Left kidney (tissue), 2 donors: ENCODE data around the gene KRT23. TPM values are rescaled to one million over a fixed set of nuclear protein-coding genes. Genes with fewer than 3 reads are reported as not detected.
"Not testable (repeated sequence)": the region's sequence is repeated elsewhere in the genome, so short reads cannot be mapped to it uniquely, and the experiment has no call there.

Experiments
- DNase-seq: peaks from one replicate; pipeline ENCODE4 v3.0.0-alpha.2; 2013
- polyA plus RNA-seq: library from polyadenylated mRNA; unstranded; fragments of 120-200 nt; gene quantifications from one replicate; pipeline ENCODE4 v1.2.1, GENCODE V29; 2013; ENCODE audit not compliant: insufficient read length

The KRT23 gene
- polyA plus RNA-seq, 1 donor: 1.1 TPM

DNA sequence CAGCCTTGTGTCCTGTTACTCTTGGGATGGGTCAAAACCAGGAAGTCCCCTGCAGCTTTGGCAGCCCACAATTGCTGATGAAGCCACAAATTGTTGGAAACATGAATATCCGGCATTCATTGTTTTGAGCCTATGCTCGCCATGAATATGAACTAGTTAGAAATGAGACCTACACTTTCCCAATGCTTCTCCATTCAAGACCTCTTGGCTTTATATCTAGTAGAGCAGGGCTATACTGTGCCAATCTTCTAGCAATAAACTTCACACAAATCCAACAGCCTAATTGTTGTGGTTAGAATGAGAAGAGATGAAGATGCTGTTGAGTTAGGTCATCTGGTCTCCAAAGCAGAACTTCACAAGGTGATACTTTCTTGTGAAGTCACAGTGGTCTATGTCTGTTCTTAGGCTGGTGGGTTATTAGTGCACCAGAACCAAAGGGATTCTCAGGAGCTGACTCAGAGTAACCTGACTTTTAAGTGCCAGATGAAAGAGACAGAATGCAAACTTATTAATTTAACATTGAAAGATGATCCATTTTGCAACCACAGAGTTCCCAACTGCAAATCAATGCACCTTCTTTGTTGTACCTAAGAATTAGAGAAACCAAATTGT lies 13.7 kb upstream of the KRT23 start:
- DNase-seq: no peak

DNA sequence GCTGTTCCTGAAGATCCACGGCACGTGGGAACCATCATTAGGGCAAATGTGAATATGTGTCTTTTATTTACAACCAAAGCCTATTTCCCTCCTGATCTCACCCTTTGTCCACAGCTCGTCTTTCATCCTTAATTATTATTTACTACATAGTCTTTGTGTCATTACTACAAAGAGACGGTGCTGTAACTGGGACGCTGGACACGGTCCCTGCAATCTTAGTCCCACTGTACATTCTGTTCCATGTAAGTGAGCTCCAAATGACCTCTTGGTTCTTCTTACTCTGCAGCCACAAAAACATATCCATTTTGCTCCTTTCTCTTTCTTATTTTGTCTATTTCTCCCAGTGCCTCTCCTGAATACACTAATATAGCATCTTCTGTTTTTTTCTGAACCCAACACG lies 12.7 kb upstream of the KRT23 start:
- DNase-seq: no peak

DNA sequence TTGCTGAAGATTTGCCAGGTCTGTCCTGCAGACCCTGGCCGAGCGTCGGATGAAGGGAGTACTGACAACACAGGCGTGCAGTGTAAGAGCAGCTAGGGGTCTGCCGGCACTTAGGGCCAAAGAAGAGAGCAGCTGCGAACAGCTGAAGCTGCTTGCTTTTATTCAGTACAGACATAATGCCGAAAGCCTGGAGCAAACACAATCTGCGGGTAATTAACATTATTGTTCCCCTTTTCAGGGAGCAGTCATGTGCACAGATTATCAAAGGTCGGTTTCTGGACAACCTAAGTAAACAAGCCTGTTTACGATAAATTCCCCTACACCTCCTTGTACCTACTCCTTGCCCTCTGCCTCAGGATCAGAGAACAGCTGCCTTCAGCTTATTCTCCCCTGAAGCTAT lies 12.0 kb upstream of the KRT23 start:
- no peak for DNase-seq

DNA sequence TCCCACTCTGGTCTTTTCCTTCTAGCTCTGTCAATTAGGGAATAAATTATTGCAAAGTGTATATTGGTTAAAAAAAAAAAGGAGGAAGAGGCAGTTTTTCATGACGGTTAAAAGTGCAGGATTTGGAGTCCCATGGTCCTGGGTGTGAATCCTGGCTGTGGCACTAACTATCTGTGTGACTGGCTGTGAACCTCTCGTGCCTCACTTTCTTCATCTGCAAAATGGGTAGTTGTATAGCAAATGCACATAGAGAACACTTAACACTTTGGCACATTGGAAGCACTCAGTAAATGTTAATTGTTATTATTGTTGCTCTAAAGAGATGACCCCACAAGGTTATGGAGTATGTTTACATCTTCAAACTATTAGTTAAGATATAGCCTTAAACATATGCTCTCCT lies 10.5 kb upstream of the KRT23 start:
- no peak for DNase-seq

DNA sequence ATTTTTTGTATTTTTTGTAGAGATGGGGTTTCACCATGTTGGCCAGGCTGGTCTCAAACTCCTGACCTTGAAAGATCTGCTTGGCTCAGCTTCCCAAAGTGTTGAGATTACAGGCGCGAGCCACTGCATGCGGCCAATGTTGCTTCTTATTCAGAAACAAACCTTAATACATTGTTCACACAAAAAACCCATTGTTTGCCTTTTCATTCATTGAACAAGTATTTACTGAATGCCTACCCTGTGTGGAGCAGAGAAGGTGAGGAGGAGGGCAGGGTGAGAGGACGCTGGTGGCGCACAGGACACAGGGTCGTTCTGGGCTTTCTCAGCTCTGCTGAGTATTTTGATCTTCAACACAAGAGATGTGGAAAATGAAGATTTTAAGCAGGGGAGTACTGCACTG lies 8.0 kb upstream of the KRT23 start:
- DNase-seq: no peak

DNA sequence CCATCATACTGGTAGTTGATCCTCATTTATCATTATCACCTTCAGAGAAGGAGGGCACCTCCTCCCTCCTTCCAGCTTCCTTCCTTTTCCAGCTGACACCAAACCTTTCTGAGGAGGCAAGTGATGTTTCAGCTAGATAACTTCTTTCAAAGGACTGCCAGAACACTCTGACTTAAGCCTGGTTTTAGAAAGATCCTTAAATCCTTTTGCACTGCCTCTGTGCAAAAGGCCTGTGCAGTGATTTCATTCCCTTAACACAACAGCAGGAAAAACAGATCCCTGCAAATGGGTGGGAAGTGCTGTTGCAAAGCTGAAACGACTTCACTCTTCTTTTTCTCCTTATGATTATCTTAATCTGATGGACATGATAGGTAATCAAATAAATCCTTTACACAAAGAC lies 7.1 kb upstream of the KRT23 start:
- DNase-seq: no peak

DNA sequence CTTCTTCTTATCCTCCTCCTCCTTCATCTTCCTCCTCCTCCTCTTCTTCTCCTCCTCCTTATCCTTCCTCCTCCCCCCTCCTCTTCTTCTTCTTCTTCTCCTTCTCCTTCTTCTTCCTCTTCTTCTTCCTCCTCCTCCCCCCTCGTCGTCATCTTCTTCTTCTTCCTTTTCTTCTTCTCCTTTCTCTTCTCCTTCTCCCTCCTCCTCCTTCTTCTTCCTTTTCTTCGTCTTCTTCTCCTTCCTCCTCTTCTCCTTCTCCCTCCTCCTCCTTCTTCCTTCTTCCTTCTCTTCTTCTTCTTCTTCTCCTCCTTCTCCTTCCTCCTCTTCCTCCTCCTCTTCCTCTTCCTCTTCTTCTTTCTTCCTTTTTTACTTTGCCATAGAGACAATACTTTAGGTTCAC lies 5.1 kb upstream of the KRT23 start:
- no peak for DNase-seq

DNA sequence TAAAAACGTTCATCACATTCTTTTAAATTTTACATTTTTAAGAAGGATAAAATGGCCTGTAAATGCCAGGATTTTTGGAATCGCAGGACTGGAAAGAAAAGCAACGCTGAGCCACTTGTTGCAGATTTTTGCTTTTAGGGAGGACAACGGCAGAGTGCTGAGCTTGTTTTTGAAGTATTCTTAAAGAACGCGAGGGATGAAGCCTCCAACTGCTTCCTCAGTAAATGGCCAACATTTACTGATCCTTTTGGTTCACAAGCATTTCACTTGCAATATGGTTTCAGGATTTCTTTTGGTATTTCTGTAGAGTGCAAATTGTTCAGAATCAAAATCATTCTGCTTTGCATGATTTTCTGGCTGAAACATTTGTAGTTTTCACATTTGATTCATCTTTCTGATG lies 2.8 kb upstream of the KRT23 start:
- DNase-seq: no peak

DNA sequence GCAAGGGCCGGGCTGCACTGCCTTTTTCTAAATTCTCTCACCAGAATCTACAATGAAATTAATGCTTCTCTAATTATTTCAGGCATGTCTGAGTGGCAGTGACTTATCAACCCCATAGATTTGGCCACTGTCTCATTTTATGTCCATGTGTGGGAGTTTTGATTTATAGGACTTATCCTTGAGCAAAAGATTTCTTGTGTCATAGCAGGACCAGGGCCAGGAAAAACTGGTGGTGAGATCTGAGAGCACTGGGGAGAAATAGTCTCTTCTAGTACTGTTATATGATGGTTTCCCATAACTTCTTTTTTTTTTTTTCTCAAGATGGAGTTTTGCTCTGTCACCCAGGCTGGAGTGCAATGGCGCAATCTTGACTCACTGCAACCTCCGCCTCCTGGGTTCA lies 1.5 kb upstream of the KRT23 start:
- DNase-seq: no peak

DNA sequence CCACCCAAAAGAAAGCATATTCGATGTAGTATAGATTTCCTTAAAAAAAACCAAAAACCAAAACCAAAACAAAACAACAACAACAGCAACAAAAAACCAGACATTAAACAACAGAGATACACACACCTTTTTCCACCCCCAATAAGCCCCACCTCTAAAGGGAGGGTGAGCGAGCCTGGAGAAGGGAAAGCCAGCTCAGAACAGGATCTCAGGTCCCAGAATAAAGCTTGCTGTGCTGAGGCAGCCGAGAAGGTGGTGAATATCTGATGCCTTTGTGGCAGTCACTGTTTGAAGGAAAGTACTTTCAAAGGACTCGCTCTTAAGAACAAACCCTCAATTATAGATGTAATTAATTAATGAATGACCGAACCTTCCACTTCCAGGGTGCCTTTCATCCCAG lies 470 bp downstream of the KRT23 start:
- DNase-seq: no peak

DNA sequence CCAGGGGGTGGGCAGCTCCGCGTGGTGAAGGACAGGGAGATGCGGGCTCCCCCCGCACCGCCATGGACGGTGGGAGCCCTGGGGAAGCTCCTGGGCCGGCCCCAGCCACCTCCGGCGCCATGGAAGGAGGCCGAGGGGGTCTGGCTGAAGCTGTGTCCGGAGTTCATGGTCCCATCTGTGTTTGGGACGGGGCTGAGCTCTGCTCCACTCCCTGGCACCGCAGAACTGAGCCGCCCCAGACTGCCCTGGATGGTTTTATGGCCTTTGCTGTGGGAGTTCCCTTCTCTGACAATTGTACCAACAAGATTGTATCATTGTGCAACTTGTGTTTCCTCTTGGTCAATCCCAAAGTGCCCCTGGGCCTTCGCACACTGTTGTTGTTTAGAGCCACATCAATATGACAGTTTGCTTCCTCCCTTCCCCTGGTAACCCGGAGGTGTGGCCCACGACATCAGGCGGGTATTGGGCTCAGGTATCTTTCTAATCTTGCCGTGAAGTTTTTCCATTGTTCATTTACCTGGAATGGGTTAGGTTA lies 942 bp downstream of the KRT23 start:
- no peak for DNase-seq

DNA sequence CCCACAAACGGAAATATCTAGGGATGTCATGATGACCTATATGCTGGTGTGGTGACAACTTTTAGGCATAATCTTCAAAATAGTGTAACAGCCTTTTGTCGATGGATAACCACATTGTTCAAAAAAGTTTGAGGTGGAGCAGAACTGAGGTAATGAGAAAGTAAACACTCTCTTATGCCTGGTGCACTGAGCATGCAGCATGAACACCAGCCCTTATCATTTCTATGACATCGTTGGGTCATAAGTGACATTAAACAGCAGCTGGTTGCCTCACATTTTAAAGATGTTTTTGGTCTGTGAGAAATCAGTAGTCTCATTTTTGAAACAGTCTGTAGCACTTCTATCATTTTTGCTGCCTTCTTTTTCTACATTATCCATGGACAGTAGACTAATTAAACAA lies 1.8 kb downstream of the KRT23 start:
- no peak for DNase-seq

DNA sequence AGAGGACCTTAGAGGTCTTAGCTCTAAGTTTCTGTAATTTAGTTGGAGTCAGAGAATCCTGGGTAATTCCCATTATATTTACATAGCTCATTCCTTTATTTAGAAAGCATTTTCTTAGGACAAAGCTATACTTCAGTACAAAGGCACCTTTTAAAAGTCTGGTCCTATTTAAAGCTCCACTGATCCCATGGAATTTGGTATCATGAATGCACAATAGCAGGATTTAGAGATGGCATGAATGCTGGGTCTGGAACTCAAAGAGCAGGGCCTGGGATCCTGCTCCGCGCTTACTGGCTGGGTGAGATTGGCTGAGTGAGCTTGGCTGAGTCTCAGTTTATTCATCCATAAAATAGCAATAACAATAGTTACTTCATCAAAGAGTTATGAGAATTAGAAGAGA lies 4.8 kb downstream of the KRT23 start:
- DNase-seq: no peak

DNA sequence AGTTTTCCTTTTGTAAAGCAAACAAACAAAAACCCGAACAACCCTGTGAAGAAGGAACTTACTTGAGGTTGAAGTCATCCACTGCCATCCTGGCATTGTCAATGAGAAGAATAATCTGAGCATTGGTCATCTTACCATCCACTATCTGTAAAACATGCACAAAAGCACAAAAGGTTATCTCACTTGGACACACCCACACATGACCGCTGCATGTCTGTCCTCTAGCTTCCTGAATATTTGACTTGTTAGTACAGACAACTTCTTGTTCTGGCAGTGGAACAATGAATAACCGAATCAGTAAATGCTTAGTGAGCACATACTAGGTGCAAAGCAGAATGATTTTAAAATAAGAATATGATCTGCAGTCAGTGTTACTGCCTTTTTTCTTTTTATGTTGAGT lies 6.1 kb downstream of the KRT23 start:
- DNase-seq: no peak

DNA sequence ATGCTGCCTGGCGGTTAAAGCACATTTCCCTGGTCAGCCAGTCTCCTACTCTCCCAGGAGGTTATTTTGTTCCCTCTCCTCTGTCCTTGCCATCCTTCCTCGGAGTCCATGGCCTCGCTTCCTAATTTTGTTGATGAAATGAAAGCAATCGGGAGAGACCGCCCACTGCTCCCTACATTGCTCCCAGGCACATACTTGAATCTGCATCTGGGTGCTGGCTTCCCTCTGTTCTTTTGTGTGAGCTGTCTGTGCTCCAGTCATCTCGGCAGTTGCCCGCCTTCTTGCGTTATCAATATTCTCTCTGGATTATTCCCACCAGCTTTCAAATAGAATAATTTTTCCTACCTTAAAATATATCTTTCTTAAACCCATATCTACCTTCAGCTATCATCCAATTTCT lies 11.1 kb downstream of the KRT23 start:
- no peak for DNase-seq

DNA sequence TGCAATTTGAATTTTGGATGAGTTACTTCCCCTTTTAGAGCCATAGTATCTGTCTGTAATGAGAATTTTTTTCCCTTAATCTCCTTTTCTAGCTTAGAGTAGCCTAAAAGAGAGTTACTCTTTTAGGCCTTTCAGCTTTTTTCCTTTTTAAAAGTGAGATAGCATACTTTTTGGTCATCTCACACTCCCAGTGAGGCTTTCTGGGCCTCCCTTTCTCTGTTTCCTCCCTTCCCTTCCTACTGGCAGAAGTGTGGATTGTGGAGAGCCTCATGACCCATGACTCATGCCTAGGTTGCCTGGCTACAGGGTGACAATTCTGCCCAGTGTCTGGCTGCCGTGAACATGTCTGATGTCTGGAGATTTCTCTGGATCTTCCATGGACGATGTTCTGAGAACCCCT lies 15.2 kb downstream of the KRT23 start:
- no peak for DNase-seq

DNA sequence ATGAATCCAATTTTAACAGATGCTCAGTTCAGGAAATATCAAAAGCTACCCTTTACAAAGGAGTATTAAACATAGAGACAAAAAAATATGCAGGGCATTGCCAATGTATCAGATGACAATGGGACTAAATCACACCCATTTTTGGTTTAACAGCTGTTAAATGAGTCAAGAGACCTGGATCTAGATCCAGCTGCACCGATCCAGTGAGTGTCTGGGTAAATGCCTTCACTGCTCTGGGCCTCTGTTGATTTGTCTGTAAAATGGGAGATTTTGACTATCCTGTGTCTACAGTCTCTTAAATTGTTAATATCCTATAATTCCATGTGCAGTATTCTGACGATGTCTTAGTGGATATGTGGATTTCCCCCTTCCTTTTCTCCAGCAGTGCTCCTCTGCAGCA lies 16.4 kb downstream of the KRT23 start:
- DNase-seq: no peak

DNA sequence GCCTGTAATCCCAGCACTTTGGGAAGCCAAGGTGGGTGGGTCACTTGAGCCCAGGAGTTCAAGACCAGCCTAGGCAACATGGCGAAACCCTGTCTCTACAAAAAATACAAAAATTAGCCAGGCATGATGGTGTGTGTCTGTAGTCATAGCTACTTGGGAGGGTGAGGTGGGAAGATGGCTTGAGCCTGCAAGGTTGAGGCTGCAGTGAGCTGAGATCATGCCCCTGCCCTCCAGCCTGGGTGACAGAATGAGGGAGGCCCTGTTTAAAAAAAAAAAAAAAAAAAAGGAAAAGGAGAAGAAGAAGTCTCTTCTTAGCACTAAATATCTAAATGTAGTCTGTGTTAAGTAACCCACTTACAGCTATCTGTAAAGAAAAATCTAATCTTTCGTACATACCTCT lies 20.3 kb downstream of the KRT23 start:
- DNase-seq: not testable (repeated sequence)

DNA sequence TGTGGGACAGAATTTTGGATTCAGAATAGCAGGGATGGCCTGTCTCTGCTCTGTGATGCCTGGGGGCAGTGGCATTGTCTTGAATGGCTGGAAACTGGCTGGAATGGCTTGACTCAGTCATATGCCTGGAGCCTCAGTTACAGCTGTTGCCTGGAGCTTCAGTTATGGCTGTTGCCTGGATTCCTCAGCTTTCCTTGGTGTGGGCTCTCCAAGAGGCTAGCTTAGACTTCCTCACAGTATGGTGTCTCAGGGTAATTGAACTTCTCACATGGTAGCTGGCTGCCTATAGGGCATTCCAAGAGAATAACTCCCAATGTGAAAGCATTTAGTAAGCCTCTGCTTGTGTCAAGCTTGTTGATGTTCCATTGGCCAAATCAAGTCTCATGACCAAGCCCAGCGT lies 21.1 kb downstream of the KRT23 start:
- DNase-seq: no peak

DNA sequence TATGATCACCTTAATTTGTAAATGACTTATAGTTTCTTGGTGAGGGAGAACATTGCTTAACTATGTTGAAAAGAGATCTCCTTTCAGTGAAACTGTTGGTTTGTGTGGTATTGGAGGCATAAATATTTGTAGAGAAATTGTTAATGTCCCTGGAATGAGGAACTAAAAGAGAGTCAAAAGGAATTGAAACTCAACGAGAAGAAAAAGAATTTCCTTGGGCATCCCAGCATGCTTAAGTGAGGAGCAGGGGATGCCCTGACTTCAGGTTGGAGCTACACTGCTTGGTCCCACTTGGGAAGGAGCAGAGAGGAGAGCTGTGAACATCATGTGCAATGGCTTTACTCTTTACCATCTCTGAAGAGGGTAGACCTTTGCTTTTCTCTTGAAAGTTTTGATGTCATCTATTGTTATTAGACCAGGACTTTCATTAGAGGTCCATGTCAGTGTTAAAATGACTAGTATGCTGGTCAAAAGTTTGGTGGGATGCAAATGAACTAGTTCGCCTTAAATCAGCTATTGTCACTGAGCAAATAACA lies 21.7 kb downstream of the KRT23 start:
- DNase-seq: no peak

DNA sequence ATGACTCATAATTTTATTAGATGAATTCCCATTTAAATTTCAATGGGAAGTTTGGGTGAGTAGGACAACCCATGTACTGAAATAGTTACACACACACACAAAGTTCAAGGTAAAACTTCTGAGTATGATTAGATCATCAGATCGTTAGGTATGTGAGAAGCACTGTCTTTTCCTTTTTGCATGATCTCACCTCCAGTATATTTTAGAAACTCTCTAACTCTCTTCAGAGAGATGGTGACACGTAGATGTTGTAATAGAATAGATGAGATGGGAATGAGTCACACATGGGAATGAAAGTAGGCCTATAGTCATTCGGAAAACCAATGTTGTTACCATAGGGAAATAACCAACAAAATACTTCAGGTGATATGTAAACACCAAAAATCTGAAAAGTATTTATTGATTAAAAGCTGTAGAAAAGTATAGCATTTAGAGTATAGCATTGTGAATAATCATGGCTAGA lies 22.2 kb downstream of the KRT23 start:
- no peak for DNase-seq

DNA sequence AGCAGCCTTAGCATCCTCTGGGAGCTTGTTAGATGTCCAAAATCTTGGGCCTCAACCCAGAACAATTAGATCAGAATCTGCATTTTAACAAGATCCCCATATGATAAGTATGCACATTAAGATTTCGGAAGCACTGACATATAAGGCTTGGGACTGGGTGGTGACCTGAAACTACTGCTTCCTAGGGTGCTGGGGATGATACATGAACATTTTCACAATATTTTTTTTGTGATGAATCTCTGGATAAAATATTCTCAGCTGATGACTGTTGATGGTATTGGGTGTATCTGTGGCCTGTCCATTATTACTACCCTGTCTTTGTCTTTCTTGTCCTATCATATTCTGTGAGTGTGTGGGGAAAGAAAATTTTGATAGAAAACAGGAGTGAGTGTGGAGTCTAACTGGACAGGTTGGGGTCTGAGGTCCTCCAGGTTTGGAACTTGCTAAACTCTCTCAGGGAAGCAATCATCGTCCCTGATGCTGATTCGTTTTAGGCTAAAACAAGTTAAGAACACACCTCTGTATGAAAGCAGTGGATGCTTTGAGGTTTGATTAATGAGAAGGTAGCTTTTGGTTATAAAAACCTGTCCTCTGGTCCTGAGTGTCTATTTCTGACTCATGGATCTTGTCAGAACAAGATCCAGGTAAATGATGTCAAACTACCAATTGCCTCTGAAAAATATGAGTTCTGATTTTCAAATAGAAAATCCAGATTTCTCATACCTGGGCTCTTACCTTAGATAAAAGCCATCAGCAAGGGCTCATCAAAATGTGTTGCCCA lies 23.2 kb downstream of the KRT23 start:
- no peak for DNase-seq

DNA sequence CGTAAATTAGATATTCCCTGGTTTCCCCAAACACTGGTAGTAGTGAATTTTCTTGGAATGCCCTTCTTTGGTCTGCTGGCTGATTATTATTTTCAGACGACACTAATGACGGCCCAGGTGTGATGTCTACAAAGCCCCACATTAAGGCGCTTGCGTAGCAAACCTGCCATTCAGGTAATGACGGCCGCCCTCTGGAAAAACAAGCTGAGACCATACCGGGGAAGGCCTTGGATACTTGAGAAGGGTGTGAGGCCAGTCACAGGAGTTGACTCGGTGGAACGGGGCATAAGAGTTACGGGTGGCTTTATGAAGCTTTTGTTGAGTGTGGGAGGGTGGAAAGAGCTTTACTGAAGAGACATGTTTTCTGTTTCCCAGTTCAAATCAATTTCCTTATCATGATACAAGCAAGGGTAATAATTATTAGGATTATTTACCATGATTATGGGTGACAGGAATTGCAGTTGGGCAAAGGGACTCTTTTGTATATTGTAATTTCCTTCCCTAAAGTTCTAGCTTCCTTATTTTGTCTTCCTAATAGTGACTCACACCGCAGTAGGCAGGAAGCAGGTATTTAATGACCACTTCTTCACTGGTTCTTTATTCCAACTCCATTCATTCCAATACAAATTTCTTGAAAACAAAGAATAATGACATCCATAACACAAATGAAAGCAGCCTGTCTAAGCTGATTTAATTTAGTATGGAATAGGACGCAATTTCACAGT lies 24.8 kb downstream of the KRT23 start:
- no peak for DNase-seq
